ENCODE results near the gene NUDT4. TPM values are rescaled to one million over a fixed set of nuclear protein-coding genes. Genes with fewer than 3 reads are reported as not detected.

Gene NUDT4
- total and polyA plus RNA-seq, 2 of the 13 experiments (the other 11 are each of a cell fraction or from before 2014, with no cell fraction given) = 37.3 to 70.1 TPM

DNA sequence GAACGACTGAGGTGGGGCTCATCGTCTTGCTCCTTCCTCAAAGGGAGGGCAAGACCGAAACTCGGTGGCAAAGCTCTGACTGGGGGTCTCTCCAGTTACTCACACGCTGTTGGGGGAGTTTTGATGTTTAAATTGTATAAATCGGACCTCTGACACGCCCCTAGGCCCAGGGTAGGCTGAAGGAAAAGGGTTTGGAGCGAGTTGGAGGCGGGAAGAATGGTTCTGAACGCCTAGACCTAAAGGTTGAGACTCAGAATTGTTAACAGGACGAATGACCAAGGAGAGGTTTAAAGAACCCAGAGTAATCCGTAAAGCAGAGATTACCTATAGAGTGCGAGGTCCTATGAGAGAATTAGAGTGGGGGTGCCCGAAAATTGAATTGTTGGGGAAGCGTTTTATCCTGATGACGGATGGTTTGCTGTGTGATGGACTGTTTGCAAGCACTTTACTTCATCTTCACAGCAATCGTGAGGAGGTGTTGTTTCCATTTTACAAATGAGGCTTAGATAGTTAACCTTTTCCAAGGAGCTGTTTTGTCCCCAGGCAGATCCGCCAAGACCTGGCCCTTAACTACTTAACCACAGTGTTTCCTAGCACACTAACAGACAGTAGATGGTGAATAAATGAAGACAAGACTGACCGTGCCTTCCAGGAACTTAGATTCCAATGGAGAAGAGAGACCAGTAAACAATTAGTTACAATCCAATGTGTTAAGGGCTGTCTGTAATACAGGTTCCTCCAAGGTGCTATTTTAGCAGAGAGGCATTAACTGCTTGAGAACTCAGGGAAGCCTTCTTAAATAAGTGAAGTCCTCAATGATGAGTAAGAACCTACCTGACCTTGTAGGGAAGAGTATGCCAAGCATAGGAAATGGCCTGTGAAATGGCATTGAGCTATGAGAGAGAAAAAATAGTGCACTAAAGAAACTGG is 65.0 kb downstream of the NUDT4 start (continued):
- TF ChIP-seq ZKSCAN1 (IDR thresholded peaks at IDR 0.05; ENCODE audit: low read length) (no peak), HES4 (CRISPR knock-in tag; IDR thresholded peaks at IDR 0.05; ENCODE audit: borderline replicate concordance) (no peak; the same call in 1 of the 2 replicates), MATR3 (CRISPR knock-in tag; IDR thresholded peaks at IDR 0.05) (no peak), CREM (IDR thresholded peaks at IDR 0.05) (no peak; the same call in 1 of the 2 replicates), CREM (CRISPR knock-in tag; IDR thresholded peaks at IDR 0.05) (no peak), ZBTB34 (CRISPR knock-in tag; IDR thresholded peaks at IDR 0.05) (no peak), MLLT10 (CRISPR knock-in tag; IDR thresholded peaks at IDR 0.05) (no peak), ZNF234 (CRISPR knock-in tag; conservative IDR thresholded peaks at IDR 0.05) (0 out of 2 replicates have a peak, but pooled peaks have one; percentile 53), SOX5 (CRISPR knock-in tag; IDR thresholded peaks at IDR 0.05; ENCODE audit: borderline replicate concordance) (no peak), TEAD2 (CRISPR knock-in tag; IDR thresholded peaks at IDR 0.05) (0 out of 2 replicates have a peak, but pooled peaks have one; percentile 22), ZNF878 (CRISPR knock-in tag; IDR thresholded peaks at IDR 0.05) (no peak), ZBTB7A (CRISPR knock-in tag; IDR thresholded peaks at IDR 0.05) (no peak), ETV5 (CRISPR knock-in tag; IDR thresholded peaks at IDR 0.05; ENCODE audit: borderline replicate concordance) (no peak), TEF (CRISPR knock-in tag; IDR thresholded peaks at IDR 0.05) (no peak), TSC22D2 (CRISPR knock-in tag; IDR thresholded peaks at IDR 0.05; ENCODE audit: borderline replicate concordance) (no peak), HOXA7 (CRISPR knock-in tag; IDR thresholded peaks at IDR 0.05) (no peak), ISL2 (CRISPR knock-in tag; IDR thresholded peaks at IDR 0.05) (no peak), DRAP1 (CRISPR knock-in tag; IDR thresholded peaks at IDR 0.05) (no peak), HDAC2 (CRISPR knock-in tag; IDR thresholded peaks at IDR 0.05) (no peak), TP53 (CRISPR knock-in tag; conservative IDR thresholded peaks at IDR 0.05) (no peak), NRL (CRISPR knock-in tag; IDR thresholded peaks at IDR 0.05; ENCODE audit: borderline replicate concordance) (no peak), ZNF460 (CRISPR knock-in tag; IDR thresholded peaks at IDR 0.05; ENCODE audit: borderline replicate concordance) (no peak), ELF3 (CRISPR knock-in tag; IDR thresholded peaks at IDR 0.05) (no peak), ZFY (CRISPR knock-in tag; IDR thresholded peaks at IDR 0.05) (no peak), ZNF629 (CRISPR knock-in tag; conservative IDR thresholded peaks at IDR 0.05) (no peak), HMG20A (CRISPR knock-in tag; IDR thresholded peaks at IDR 0.05; ENCODE audit: borderline replicate concordance) (no peak), DR1 (CRISPR knock-in tag; IDR thresholded peaks at IDR 0.05) (0 out of 2 replicates have a peak, but pooled peaks have one; percentile 9), ZNF891 (CRISPR knock-in tag; IDR thresholded peaks at IDR 0.05) (0 out of 2 replicates have a peak, but pooled peaks have one; percentile 13), SSRP1 (CRISPR knock-in tag; IDR thresholded peaks at IDR 0.05) (no peak)
- TF ChIP-seq, protein P1, sequence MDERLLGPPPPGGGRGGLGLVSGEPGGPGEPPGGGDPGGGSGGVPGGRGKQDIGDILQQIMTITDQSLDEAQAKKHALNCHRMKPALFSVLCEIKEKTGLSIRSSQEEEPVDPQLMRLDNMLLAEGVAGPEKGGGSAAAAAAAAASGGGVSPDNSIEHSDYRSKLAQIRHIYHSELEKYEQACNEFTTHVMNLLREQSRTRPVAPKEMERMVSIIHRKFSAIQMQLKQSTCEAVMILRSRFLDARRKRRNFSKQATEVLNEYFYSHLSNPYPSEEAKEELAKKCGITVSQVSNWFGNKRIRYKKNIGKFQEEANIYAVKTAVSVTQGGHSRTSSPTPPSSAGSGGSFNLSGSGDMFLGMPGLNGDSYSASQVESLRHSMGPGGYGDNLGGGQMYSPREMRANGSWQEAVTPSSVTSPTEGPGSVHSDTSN (CRISPR knock-in tag; IDR thresholded peaks at IDR 0.05) = no peak

Data from HepG2 (cell line).